ENCODE results near the gene WFDC10B.
"Not testable (repeated sequence)": the region's sequence is repeated elsewhere in the genome, so short reads cannot be mapped to it uniquely, and the experiment has no call there.

WFDC10B gene

GRCh38 chr20:45704969-45705637, at the start of gene WFDC10B:
TSS of gene WFDC10B (minus strand) at chr20:45705019. CDS start at chr20:45685992, 19,027 bp downstream.
- DNase-seq: no peak

- no peak for DNase-seq
Observed at GRCh38 chr20:45752746-45753145, 47.9 kb upstream of the WFDC10B start.

GRCh38 chr20:45751721-45752120, 46.9 kb upstream of the WFDC10B start:
- no peak for DNase-seq

- DNase-seq: no peak
Observed at GRCh38 chr20:45745015-45745414, 40.2 kb upstream of the WFDC10B start.

- no peak for DNase-seq
Observed at GRCh38 chr20:45742596-45742995, 37.8 kb upstream of the WFDC10B start.

- no peak for DNase-seq
Observed at GRCh38 chr20:45735988-45736387, 31.2 kb upstream of the WFDC10B start.

- DNase-seq: no peak
Observed at GRCh38 chr20:45735552-45735951, 30.7 kb upstream of the WFDC10B start.

- DNase-seq: no peak
Observed at GRCh38 chr20:45732199-45732598, 27.4 kb upstream of the WFDC10B start.

GRCh38 chr20:45727044-45727443, 22.2 kb upstream of the WFDC10B start:
- DNase-seq: no peak

GRCh38 chr20:45725134-45725533, 20.3 kb upstream of the WFDC10B start:
- no peak for DNase-seq

GRCh38 chr20:45722047-45722446, 17.2 kb upstream of the WFDC10B start, which contains the start of gene SPINT4:
TSS of gene SPINT4 (plus strand) at chr20:45722347. CDS start at chr20:45722368, 21 bp downstream.
- no peak for DNase-seq

GRCh38 chr20:45716141-45716688, 11.4 kb upstream of the WFDC10B start:
- DNase-seq: not testable (repeated sequence)

GRCh38 chr20:45701873-45702272, 2.9 kb downstream of the WFDC10B start, which contains the start of gene WFDC13:
TSS of gene WFDC13 (plus strand) at chr20:45702038. CDS start at chr20:45702124, 86 bp downstream.
- DNase-seq: no peak

GRCh38 chr20:45701104-45701503, 3.7 kb downstream of the WFDC10B start:
- no peak for DNase-seq

GRCh38 chr20:45695496-45695895, 9.3 kb downstream of the WFDC10B start:
- no peak for DNase-seq

- not testable (repeated sequence) for DNase-seq
Observed at GRCh38 chr20:45693346-45693745, 11.5 kb downstream of the WFDC10B start.

GRCh38 chr20:45685896-45686295, 18.9 kb downstream of the WFDC10B start:
- no peak for DNase-seq

GRCh38 chr20:45679650-45680049, 25.2 kb downstream of the WFDC10B start:
- no peak for DNase-seq

GRCh38 chr20:45672765-45673164, 32.1 kb downstream of the WFDC10B start:
- no peak for DNase-seq

- no peak for DNase-seq
Observed at GRCh38 chr20:45670139-45670538, 34.7 kb downstream of the WFDC10B start, which contains the start of gene WFDC11. TSS of gene WFDC11 (minus strand) at chr20:45670239. CDS start at chr20:45650600, 19,639 bp downstream.

- not testable (repeated sequence) for DNase-seq
Observed at GRCh38 chr20:45657038-45657437, 47.8 kb downstream of the WFDC10B start.

GRCh38 chr20:45651726-45652125, 53.1 kb downstream of the WFDC10B start:
- not testable (repeated sequence) for DNase-seq

GRCh38 chr20:45649312-45649863, 55.4 kb downstream of the WFDC10B start:
- DNase-seq: no peak

GRCh38 chr20:45647441-45648050, 57.3 kb downstream of the WFDC10B start:
- DNase-seq: no peak

All from right forelimb (tissue), 1 donor.